ENCODE results near the gene SLC45A3.
A peak's percentile ranks its signal among the peaks of the same experiment; 100 is the strongest.
"Not testable (repeated sequence)": the region's sequence is repeated elsewhere in the genome, so short reads cannot be mapped to it uniquely, and the experiment has no call there.

Gene SLC45A3

DNA sequence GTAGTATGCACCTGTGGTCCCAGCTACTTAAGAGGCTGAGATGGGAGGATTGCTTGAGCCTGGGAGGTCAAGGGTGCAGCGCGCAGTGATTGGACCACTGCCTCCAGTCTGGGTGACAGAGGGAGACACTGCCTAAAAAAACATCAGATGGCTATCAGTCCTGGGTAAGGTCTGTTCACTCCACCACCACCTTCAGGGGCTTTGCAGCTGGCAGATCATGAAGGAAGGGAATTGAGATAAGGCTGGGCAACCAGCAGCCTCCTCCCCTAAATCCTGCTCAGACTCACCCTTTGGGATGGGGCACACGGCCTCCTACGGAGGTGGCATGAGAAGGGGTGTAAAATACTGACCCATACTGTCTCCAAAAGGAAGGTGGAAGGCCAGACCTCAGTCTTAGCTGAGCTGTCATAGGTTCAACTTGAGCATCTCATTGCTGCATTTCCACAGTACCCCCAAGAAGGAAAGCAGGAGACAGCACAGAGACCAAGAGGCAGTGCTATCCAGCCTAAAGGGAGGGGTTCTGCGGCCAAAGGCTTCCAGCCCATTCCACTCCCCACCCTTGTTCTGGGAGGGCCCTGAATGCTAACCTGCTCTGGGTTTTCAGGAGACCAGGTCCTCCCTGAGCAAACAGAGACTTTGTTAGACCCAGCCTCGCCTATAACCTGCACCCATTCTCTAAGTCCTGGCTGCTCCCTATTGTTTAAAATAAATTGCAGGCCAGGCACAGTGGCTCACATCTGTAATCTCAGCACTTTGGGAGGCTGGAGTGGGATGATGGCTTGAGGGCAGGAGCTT, 13.7 kb downstream of the SLC45A3 start:
- no peak for DNase-seq

DNA sequence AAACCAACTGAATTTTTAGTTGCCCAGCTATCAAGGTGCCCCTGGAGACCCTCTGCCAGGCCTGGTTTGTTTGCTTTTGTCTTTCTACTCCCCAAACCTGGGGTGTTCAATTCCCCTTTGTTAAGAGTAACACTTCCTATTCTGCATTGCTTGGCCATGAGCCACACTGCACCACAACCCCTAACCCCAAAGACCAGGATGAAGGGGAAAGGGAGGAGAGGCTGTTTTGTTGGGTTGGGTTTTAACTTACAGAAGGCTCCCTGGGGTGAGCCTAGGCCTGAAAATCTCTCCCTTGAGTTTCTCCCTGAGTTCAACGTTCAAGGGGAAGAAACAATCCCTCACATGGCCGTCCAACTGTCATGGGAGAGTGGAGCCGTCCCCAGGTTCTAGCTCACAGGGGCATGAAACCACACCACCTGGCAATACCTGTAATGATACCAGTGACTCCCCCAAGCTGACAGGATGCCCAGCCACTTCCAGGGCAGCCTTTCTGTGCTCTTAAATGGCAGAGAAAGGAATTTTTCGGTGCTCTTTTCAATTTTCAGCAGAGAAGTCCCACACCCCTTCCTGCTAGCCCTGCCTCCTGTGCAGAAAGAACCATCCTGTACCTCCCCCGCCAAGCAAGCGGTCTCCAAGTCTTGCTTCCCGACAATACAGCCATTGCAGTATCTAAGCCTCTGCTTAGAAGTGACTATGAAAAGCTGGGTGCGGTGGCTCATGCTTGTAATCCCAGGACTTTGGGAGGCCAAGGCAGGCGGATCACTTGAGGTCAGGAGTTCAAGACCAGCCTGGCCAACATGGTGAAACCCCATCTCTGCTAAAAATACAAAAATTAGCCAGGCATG, 14.9 kb downstream of the SLC45A3 start:
- no peak for DNase-seq

DNA sequence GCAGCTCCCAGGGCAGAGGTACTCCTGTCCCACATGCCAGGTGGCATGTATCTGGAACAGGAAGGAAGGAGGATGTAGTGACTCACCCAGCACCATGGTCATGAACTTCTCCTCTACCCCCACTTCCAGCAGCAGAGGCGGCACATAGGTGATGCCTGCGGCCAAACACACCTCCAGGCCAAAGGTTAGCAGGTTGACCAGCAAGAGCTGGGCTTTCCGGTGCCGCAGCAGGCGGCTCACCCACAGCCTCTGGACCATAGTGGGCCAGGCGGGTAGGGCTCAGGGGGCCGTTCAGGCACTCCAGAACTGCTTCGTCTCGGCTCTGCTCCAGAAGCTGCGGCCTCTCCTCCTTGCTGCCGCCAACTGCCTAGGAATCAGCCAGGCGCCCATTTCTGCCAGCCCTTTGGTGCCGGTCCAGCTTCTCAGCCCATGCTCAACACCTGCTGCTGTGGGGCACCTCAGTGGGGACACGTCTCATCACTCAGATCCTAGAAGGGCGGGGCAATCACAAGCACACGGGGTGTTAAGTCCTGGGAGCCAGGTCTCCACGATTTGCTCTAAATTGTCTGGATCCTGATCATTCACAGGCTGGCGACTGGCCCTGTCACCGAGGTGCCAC, 15.8 kb downstream of the SLC45A3 start:
- DNase-seq: no peak

DNA sequence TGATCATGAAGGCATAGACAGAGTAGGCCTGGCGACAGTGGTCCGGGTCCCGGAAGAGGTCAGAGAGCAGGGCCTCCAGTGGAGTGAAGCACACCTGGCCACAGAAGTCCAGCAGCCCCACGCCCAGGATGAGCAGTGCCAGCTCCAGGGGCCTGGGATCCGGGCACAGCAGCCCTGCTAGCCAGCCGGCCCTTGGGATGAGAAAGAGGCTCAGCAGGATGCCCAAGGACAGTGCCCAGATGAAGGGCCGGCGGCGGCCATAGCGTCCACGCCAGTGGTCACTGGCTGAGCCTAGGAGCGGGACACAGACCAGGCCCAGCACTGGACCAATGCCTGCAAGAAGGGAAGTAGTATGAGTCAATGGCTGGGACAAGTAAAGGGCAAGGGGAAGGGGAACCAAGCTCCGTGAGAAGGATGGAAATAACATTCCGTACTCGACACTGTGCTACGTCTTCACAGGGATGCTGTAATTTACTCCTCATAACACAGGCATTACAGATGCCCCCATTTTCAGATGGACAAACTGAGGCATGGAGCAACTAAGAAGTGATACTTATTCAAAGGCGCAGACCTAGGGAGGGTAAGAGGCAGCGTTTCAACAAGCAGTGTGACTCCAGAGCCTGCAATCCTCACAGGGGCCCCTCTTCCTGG, 16.9 kb downstream of the SLC45A3 start:
- DNase-seq: no peak

DNA sequence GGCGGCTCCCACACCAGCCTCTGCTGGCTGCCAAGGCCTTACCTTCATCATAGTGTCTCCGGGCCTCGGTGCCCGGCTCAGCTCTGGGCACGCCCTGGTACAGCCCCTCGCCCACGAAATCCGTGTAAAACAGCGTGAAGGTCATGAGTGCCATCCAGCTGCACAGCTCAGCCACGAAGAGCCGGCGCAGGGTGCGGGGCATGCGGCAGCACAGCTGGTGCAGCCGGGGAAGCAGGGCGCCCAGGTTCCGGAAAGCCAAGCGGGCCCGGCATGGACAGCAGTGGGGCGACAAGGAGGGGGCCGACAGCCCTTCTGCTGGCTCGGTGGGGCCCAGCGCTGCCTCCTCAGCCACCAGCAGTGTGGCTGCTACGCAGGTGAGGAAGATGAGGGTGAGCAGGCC, 17.5 kb downstream of the SLC45A3 start:
- DNase-seq: no peak

DNA sequence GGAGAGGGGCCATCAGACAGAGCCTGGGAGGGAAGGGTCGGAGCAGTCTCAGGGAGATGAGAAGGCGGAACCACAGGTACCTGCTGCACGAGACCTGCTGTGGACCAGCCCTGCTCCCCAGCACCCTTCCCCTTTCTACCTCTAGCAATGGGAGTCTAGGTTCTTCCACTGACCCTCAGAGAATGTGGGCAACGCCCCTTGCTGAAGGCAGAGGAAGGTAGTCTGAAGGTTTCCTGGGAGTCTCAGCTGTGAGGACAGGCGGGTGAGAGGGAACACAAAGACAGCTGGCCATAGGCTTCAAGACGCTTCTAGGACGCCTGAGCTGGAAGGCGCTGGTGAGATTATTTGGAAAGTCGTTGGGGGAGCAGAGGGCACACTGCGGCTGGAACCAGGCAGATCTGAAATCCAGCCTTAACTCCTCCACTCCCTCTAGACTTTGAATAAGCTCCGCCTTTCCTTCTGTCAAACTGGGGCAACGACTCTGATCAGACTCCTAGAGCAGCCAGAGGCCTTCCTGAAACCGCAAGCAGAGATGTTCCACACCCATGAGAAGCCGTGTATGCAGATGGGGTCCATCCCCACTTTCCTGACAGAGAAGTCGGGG, 18.1 kb downstream of the SLC45A3 start:
- DNase-seq: no peak

DNA sequence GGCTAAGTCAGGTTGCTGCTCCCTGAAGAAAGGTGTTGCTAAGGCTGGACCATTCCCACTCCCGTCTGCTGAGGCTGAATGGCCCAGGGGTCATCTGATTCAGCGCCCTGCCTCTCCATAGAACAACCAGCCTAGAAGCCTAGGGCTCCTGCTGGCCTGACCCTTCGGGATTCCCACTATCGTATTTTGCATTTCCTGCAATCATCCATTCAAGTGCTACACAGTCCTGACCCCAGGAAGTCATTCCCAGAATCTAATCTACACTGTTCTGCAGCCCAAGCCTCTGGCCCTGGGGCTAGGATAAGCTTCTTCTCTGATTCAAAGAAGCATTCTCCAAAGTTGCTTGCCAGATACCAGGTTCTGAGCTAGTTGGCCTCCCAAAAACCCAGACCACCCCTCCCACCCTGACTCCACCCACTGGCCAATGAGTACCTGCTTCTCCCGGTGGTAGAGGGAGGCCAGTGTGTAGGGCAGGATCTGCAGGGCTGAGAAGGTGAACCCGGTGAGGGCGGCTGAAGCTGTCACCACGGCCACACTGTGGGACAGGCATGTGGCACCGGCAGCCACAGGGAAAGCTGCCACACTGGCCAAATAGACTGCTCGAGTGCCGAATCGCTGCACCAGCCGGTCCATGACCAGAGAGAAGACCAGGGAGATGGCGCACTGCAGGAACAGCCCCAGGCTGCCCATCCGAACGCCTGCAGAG, 18.7 kb downstream of the SLC45A3 start:
- DNase-seq: no peak

DNA sequence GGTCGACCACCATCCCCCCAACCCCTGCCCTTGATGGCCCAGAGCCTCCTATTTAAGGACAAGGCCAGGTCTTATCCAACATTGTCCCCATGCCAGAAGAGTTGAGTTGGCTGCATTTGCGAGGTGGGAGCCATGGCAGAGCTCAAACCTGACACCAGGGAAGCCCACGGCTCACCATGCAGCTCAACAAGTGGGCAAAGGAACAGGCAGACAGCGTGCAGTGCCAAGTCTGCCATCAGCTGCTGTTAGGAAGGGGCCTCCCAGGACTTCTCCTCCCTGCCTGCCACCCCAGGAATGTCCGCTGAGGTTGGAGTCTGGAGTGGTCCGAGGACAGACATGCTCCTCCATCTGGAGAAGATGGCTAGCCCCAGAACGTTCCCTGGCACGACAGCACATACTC, 19.9 kb downstream of the SLC45A3 start:
- DNase-seq: no peak

DNA sequence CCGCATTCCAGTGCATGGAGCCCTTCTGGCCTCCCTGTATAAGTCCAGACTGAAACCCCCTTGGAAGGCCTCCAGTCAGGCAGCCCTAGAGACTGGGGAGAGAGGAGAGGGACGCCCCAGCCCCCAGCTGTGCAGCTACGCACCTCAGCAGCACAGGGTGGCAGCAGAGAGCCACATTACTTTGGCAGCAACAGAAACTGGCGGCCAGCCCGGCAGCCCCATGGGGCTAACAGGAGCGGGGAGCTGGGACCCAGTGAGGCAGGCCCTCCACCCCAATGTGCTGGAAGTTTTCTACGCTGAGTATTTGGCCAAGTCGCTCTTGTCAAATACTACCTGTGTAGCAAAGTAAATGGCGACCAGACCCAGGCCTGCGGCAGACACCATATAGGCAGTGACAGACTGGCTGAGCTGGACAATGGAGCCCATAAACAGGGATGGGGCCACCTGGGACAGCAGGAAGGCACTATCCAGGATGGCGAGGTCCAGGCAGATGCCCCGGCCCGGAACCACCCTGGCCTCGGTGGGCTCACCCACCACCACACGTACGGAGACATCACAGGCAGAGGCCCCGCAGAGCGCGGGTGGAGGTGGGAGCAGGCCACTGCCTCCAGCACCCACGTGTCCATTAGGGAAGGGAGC, 21.2 kb downstream of the SLC45A3 start:
- peak; percentile 74 to 75 for DNase-seq

DNA sequence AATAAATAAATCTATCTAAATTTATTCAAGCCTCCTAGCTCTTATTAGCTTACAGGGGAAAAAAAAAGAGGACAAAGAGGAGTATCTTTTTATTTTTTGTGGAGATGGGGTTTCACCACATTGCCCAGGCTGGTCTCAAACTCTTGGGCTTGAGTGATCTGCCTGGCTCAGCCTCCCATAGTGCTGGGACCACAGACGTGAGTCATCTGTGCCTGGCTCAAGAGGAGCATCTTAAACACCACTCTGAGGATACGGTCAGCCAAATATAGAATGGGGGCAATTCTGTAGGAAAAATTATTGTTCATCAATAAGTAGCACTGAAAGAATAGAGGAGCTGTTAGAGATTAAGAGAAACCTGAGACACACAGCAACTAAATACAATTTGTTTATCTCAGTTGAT, 24.1 kb downstream of the SLC45A3 start:
- DNase-seq: no peak

DNA sequence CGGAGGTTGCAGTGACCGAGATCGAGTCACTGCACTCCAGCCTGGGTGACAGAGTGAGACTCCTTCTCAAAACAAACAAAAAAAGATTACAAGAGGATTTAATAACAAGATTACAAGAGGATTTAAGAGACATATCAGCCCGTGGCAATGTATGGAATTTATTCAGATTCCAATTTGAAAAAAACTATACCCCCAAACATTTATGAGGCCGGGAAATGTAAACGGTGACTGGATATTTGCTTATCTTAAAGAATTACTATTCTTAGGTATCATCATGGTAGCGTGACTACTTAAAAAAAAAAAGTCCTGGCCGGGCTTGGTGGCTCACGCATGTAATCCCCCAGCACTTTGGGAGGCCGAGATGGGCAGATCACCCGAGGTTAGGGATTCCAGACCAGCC, 27.3 kb downstream of the SLC45A3 start:
- no peak for DNase-seq

DNA sequence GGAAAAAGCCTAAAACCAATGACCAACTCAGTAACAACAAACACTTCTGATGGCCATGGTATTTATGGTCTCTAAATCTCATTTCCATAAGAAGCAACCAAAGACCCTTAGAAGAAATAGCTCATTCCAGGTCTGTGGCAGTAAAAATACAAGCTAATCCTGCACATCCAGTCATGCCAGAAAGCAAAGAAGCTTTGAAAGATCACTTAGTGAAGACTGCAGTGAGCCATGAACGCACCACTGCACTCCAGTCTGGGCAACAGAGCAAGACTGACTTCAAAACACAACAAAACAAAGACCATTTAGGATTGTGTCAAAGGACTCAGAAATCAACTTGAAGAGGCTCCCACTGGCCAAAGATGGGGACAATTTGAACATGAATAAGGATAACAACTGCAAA, 30.1 kb downstream of the SLC45A3 start:
- no peak for DNase-seq

DNA sequence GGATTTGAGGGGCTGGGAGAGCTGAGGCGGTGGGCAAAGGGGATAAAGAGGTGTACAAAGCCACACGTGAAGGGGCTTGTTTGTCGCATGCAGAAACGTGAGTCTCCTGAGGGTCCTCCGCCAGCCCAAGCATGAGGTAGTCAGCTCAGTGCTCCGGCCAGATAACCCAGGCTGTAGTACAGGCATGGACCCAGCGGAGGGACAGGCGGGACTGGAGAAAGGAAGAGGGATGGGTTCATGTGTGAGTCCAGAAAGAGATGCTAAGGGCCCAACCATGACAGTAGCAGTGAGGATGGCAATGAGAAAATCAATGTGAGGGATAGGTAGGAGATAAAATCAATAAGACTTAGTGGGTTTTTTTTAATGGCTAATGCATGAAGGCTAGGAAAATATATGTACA, 34.8 kb downstream of the SLC45A3 start:
- no peak for DNase-seq

DNA sequence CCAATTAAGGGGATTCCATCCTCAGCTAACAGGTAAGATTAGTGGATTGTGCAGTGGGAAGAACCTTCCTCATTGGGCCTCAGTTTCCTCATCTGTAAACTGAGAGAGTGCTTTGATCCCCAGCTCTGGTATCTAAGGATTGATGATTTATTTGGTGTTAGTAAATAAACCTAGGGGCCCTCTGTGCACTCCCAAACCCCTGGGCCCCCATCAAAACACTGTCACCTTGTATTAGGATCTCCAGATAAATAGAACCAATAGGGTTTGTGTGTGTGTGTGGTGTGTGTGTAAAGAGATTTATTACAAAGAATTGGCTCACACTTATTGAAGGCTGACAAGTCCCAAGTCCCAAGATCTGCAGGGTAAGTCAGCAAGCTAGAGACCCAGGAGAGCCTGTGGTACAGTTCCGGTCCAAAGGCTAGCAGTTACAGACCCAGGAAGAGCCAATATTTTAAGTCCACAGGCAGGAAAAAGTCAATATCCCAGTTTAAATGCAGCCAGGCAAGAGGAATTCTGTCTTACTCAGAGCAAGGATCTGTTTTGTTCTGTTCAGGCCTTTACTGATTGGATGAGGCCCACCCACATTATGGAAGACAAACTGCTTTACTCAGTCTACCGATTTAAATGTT, 37.5 kb downstream of the SLC45A3 start:
- DNase-seq: no peak

DNA sequence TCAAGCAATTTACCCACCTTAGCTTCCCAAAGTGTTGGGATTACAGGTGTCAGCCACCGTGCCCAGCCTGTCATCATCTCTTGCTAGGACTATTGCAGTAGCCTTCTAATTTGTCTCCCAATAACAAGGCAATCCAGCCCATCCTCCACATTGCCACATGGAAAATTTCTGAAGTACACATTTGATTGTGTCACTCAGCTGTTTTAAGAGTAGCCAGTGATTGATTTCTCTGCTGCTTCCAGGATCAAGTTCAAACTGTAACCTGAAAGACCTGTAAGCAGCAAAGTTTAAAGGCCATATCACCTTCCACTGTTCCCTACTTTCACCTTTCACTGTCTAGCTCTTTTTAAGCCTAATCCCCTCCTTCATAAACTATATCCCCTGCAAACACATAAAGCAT, 40.7 kb downstream of the SLC45A3 start:
- DNase-seq: no peak

DNA sequence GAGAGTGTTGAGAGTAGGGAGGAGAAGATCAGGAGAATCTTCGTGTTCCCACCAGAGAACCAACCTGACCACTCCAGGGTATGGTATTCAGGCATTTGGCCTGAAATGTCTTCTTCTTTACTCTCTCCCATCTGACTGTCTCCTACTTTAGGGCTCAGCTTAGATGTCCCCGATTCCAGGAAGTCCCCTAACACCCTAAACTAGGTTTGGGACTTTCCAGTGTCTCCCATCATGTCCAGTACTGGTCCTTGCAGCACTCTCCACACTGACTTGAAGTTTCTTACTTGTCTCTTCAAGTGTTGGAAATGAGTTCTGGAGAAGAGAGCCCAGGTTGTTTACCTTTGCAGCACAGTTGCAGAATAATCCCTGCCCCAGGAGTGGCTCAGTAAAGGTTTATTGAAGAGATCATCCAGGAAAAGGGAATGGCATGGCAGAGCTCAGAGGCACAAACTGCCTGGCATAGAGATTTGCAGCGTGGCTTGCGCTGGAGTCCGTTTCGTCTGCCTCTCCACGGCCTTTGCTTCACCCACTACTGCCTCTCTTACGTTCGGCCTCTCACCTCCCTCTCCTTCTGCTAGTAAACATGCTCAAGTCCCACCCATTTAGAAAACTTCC, 42.3 kb downstream of the SLC45A3 start:
- no peak for DNase-seq

DNA sequence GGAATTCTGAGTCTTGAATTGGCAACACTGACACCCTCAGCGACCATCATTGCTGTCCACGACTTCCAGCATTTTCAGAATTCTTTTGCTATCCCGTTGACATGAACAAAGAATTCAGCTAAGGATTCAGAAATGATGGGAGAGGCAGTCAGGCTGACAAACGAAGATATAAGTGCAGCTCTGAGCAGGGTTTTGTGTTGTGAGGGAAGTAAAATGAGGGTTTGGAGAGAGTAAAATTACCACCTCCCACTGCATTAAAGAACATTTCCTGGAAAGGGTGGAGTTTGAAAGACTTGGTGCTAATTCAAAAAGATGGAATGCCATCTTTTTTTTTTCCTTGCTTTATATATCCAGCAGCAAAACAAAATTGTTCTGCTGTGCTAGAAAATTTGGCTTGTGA, 43.6 kb downstream of the SLC45A3 start:
- no peak for DNase-seq

DNA sequence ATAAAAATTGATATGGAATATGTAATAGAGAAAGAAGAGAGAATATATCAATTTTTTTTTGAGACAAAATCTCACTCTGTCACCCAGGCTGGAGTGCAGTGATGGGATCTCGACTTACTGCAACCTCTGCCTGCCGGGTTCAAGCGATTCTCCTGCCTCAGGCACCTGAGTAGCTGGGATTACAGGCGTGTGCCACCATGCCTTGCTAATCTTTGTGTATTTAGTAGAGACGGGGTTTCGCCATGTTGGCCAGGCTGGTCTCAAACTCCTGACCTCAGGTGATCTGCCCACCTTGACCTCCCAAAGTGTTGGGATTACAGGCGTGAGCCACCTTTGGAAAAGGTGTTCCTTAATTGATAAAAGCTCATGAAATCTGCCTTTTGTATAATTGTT, 44.2 kb downstream of the SLC45A3 start:
- DNase-seq: not testable (repeated sequence)

DNA sequence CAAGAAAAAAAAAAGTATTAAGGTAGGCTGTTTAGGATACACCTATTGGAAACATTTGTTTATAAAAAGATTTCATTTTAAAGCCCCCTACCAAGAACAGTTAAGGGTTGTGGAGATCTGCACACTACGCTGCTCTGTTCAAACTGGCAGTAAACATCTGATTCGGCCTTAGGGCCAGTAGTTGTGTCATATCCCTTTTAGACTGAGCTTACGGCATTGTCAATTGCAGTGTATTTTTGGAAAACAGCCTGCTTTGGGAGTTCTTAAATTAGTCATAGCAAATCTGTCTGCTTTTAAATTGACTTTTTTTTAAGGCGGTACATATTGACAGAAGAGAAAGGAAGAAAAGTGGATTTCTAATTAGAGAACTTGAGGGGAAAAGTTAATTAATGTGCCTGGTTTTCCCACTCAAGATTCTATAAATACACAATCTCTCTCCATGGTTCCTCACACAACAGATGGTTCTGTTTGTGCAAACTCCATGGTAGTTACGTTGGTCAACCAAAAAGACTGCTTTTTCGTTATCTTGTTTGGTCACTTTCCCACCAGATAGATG, 46.8 kb downstream of the SLC45A3 start:
- DNase-seq: no peak

DNA sequence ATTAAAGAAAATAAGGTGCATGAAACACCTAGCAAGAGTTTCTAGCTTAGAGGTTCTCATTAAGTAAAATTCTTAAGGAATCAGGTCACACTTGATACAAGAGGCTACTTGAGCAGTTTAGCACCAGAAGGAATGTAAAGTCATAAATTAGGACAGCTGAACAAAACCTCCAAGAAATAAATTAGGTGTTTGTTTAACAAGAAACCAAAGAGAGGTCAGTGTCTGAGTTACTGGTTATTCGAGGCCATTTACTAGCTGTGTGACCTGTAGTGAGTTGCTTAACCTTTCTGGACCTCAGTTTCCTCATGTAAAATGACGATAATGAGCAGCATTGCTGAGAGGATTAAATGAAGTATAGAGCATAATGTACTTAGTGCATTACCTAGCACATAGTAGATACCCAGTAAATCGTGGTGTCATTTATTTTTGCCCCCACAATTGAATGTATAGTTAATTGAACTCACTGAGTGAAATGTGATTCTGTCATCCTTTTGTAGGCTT, 47.6 kb downstream of the SLC45A3 start:
- no peak for DNase-seq

Data from CD4-positive, alpha-beta T cell treated with Interleukin-1 beta for 1 hour (primary cell).